Activated CD8-positive, alpha-beta memory T cell treated with anti-CD3 and anti-CD28 coated beads for 24 hours (primary cell): ENCODE measurements around the gene ZNF605.
A peak's percentile ranks its signal among the peaks of the same experiment; 100 is the strongest.
"Not testable (repeated sequence)": the region's sequence is repeated elsewhere in the genome, so short reads cannot be mapped to it uniquely, and the experiment has no call there.

ENCODE experiments used
- DNase-seq: peaks from one replicate; pipeline ENCODE4 v3.0.0-alpha.2; 2020

The ZNF605 gene

DNA sequence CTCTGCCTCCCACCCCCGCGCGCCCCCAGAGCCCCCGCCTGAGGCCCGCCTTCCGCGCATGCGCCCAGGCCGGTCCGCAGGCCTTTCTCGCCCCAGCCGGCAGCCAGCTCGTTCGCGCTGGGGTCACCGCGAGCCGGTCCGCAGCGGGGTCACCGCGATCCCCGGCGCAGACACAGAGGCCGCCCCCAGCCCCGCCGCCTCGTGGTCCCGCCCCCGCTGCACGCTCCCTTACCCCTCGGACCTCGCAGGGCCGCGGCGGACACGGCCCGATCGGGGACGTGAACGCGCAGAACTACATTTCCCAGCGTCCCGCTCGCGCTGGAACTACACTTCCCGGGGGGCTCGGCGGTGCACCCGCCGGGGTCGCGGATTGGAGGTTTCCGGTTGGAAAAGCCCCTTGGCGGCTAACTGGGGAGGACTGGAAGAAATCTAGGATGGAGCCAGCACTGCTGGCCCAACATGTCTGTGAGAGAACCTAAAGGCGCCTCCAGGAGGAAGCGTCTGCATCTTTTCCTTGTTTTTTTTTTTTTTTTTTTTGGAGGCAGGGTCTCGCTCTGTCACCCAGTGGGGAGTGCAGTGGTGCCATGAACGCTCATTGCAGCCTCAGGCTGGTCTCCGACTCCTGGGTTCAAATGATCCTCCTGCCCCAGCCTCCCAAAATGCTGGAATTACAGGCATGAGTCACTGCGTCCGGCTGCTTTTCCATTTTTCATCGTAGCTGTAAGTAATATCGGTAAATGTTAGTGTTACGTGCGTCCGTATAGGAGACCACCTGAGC, at the start of gene ZNF605:
TSS of gene ZNF605 (minus strand) at position 296 of the 778 bp plus-strand sequence. CDS start 10,671 bp downstream, outside the sequence.
- peak; percentile 95 for DNase-seq

DNA sequence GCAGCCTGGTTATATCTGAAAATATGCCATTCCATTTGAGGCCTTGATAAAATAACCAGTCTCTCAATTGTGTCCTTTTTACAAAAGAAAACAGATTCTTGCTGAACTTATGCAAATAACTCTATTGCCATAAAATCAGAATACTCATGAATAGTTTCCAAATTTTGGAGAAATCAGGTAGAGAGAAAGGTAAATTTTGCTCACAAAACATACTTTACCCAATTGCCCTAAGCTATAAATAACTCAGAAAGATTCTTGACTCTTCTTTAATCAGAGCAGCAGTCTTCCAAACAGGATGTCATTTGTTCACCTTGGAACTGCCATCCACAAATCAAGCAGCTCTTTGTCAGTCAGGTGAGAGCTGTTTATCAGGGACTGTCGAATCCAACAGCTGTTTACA, 42.6 kb upstream of the ZNF605 start:
- DNase-seq, result no peak

DNA sequence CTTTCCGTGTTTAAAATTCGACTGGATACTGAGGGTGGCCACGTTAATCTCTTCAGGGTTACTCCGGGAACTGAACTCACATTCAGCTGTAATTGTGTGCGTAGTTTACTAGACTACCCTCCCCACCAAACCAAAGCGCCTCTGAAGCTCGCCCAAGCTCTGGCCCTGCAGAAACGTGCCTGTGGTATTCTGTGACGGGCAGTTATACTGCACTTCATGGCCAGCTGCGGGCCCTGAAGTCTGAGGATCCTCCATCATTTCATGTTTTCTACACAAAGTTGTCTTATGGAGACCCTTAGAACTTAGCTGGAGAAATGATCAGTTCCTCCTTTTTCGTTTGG, 30.7 kb upstream of the ZNF605 start:
- DNase-seq, result no peak

DNA sequence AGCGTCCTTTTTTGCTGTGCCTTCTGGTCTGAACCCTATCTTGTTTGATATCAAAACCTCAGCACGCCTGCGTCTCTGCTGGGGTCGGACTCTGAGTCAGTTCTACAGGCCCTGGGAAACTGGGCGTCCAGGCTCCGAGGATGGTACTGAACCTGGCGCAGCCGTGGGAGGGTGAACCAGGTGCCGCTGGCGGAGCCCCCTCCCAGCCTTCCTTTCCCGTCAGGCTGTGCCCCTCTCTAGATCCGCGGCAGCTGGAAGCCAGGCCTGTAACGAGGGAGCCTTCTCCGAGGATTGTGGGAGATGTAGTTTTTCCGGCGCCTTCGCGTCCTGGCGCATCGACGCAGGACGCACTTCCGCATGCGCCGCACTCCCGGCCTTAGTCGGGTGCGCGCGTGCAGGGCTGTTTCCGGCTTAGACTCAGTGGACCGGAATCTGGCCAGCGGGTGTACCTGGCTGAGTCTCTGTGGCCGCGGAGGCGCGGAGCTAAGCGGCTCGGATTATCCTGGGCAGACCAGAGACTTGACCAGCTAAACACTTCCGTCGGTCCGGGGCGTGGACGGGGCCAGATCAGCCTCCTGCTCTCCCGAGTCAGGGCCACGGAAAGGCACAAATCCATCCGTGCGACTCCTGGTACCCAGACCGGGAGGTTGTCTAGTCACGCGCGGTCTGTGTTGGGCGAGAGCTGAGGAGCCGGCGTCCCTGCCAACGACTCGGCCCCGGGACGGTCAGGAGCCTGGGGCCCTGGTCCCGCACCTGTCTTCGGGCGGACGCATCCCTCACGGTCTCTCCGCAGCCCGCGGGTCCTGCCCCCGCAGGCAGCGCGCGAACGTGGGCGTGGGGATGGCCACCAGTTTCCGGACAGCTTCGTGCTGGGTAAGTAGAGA, 30.1 kb upstream of the ZNF605 start, which contains the start of gene ZNF26:
TSS of gene ZNF26 (plus strand) at position 367 of the 884 bp plus-strand sequence. CDS start at position 841, 474 bp downstream.
- DNase-seq, result peak; percentile 92

DNA sequence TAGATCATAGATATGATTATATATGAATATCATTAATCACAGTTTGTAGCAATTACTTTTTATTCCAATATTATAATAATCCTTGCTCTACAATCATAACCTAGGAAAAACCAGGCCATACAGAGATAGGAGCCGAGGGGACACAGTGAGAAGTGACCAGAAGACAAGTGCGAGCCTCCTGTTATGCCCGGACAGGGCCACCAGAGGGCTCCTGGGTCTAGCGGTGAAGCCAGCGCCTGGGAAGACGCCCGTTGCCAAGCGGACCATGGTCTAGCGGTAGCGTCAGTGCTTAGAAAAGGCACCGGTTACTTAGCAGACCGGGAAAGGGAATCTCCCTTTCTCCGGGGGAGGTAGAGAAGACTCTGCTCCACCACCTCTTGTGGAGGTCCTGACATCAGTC, 20.8 kb upstream of the ZNF605 start:
- not testable (repeated sequence) for DNase-seq

DNA sequence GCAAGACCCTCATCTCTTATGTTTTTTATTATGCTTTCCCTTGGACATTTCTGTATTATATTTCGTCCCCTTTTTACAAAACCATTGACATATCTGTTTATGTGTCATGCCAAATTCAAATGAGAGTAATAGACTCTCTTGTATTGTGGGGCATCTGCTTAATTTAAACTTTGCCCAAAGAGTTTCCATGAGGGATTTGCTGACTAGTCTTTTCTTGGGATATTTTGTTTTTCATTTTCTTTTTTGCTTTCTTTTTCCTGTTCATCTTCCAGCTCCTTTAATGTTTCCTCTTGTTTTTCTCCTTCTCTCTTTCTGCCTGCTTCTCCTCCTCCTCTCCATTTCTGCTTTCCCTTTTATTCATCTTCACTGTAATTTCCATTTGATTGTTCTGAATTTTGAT, 16.3 kb upstream of the ZNF605 start:
- no peak for DNase-seq

DNA sequence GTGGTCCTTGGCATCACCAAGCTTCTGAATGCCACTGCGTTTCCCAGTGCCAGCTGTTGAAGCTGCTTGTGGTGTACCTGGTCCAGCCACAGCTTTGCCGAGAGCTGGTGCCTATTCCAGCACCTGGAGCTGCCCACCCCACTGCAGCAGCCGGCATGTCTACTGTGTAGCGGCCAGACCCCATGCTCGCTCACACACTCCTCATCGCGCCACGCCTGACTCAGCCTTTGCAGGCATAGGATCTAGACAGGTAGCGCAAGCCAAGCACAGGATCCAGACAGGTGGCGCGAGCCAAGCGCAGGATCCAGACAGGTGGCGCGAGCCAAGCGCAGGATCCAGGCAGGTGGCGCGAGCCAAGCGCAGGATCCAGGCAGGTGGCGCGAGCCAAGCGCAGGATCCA, 11.6 kb upstream of the ZNF605 start:
- no peak for DNase-seq

DNA sequence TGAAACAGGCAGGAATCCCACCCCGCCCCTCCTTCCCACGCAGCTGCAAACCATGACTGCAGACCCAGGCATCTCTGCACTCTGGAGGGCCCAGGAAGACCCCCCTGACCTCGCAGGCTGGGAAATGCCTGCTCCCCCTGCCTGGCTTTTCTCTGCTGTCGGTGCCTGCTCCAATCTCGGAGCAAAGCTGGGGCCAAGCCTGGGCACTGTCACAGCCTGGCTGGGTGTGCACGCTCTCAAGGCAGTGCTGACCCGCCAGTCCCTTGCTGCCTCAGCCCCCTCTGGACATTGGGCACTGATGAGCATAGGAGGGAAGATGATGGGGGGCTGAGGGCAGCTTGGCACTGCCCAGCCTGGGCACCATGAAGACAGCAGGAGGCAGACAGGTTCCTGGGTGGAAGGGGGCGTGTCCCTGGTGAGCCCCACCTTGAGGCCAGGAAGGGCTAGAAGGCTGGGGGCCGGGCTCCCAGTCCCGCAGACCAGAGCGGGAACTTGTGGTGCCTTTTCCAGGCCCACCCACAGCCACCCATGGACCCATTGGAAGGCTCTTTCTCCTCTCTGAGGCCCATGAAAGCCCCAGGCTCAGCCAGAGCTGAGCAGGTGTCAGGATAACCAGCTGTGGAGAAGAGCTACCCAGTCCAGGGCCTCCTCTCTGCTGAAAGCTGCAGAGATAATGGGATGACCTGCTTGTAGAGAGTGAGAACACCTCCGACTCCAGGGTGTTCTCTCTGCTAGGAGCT, 10.7 kb upstream of the ZNF605 start:
- no peak for DNase-seq

DNA sequence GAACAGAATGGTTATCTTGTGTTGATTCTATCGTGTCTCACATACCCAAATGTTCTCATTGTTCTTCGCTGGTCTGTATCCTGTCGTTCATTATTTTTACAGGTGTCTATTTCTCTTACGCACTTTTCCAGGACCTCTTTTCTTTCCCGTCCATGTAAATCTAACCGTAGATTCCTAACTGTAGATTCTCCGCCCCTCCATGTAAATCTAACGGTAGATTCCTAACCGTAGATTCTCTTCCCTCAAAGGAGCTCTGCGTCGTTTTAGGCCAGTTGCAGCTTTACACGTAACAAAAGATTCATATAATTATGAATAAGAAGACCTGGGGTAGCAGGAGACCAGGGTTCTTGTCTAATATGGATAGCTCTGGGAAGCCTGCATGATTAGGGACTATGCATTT, 9.7 kb upstream of the ZNF605 start:
- DNase-seq, result no peak

DNA sequence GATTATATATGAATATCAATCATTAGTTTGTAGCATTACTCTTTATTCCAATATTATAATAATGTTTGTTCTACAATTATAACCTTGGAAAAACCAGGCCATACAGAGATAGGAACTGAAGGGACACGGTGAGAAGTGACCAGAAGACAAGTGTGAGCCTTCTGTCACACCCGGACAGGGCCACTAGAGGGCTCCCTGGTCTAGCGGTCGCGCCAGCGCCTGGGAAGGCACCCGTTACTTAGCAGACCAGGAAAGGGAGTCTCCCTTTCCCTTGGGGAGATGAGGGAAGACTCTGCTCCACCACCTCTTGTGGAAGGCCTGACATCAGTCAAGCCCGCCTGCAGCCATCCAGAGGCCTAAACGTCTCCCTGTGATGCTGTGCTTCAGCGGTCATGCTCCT, 7.8 kb upstream of the ZNF605 start:
- not testable (repeated sequence) for DNase-seq

DNA sequence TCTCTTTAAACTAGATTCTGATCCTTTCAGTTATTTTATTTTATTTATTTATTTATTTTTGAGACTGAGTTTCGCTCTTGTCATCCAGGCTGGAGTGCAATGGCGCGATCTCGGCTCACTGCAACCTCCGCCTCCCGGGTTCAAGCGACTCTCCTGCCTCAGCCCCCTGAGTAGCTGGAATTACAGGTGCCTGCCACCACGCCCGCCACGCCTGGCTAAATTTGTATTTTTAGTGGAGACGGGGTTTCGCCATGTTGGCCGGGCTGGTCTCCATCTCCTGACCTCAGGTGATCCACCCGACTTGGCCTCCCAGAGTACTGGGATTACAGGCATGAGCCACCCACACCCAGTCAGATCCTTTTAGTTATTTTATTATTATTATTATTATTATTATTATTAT, 5.7 kb upstream of the ZNF605 start:
- DNase-seq, result not testable (repeated sequence)

DNA sequence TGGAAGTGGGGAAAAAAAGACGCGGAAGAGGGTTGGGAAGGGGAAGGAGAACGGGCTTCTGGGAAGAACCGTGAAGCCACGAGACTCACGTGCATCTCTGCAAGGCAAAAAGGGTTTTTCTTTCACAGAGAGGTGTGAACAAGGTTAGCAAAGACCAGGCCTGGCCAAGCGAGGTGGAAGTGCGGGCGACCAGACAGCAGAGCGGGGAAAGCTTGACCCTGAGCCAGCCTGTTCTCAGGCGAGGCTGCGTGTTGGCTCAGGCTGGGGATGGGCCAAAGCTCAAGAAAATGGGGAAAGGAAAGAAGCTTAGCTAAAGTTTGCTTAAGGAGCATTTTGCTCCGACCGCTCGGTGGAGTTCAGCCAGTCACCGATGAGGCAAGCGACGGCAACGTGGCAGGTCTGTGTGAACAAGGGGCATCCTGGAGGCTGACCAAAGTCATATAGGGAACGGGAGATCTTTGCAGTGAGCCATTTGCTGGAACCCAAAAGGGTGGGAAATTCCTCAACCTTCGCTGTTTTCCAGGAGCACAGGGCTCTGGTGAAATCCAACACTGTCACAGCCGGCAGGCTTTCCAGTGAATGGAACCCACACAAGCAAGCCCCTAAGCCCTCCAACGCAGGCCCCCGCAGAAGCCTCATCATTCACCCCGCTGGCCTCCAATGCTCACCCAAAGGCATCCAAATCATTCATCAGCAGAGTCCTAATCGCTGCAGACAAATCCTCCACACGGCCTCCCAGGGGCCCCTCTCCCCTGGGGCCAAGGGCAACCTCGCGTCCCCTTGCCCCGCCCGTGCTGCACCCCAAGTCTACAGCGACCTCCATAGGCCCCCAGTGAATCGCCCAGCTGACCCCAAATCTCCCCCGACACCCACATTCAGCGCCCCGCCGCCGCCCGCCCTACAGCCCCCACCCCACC, 754 bp downstream of the ZNF605 start:
- peak; percentile 65 for DNase-seq

DNA sequence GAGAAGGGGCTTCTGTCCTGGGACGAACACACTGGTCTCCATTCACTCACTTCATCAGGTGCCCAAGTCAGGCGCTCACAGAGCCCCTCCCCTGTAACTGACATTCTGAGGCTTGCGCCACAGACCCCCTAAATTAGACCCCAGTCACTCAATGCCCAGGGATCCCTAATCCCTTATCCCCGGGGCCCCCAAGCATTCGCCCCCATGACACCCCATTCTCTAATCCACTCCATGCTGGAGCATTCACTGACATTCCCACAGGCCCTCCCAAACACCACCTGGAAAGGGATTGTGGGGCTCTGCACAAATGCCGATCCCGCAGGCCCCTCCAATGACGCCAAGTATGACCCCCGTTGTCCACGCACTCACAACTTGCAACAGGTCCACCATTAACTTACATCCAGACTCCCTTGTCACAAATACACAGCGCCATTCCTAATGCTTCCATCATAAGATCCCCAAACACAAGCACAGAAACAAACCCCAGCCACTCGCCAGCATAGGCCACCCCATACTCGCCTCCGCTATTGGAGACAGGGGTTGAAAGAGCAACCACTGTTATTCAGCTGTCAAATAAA, 1.5 kb downstream of the ZNF605 start:
- no peak for DNase-seq

DNA sequence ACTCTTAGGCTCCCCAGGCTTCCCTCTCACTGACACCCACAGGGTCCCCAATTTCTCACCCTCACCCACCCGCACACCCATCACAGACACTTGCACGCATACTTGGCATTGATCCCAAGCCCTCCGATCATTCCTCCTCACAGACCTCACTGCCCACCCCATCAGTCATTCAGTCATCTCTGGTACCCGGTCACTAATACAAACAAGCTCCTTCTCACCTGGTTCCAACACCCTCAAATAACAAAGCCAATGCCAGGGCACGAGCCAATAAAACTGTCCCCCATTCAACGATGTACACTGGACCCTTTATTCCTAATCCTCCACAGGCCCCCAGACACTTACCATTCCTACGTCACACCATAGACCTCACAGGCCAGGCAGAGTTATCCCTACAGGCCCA, 2.3 kb downstream of the ZNF605 start:
- DNase-seq, result no peak

DNA sequence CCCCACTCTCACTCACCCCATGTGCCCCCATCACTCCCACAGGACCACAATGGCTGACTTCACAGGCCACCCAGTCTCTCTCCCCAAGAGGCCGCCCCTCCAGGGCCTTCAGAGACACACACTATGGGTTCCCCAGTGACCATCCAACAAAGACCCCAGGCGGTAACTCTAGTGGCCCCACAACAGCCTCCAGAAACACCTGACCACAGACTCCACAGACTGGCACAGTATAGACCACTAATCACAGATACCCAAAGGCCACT, 3.0 kb downstream of the ZNF605 start:
- DNase-seq, result no peak

DNA sequence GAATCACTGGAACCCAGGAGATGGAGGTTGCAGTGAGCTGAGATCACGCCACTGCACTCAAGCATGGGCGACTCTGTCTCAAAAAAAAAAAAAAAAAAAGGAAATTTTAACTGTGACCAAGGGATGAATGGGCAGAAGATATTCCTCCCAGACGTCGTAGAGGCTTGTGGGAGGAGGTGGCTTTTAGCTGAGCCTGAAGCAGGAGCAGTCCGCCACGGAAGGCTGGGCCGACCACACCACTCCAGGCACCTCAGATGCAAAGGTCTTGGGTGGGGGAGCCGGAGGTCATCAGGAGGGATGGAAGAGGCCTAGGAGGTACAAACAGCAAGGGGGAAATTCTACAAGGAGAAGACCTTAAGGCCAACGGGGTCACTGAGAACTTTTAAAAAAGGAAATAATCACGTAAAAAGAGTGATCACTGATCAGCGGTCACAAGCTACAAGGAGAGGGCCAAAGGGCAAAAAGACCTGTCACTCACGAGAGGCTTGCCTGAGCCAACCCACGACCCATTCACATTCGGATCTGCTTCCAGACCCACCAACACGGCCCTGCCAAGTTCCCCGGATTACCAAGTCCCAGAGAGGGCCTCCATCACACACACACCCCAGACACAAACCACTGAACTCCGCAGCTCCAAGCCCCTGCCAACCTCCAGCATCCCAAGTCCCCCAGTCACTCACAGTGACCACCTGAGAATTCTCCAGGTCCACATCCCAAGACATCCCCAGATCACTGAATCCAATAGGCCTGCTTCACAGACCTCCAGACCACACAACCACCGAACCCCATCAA, 3.5 kb downstream of the ZNF605 start:
- no peak for DNase-seq

DNA sequence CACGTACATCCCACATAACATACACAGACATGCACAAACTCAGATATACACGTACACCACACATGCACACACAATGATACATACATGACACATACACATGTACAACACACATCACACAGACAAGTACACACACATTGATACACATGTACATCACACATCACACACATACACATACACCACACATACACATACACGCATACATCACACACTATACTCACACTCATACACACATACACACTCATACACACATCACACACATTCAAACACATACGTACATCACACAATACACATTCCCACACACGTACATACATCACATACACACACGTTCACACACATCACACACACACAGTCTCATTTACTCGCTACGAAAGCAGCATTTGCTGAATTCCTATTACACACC, 4.5 kb downstream of the ZNF605 start:
- no peak for DNase-seq

DNA sequence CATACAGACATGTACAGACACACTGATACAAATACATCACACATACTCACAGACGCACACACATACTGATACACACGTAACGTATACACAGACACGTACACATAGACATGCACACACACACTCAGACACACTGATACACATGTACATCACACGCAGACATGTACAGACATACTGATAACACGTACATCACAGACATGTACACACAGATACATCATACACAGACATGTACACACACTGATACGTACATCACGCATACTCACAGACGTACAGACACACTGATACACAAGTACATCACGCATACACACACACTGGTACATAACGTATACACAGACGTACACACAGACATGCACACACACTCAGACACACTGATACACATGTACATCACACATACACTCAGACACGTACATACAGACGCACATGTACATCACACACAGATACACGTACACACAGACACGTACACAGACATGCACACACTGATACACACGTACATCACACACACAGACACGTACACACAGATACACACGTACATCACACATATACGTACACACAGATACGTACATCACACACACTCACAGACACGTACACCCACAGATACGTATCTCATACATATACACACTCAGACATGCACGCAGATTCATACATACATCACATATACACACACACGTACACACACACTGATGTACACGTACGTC, 5.1 kb downstream of the ZNF605 start:
- no peak for DNase-seq

DNA sequence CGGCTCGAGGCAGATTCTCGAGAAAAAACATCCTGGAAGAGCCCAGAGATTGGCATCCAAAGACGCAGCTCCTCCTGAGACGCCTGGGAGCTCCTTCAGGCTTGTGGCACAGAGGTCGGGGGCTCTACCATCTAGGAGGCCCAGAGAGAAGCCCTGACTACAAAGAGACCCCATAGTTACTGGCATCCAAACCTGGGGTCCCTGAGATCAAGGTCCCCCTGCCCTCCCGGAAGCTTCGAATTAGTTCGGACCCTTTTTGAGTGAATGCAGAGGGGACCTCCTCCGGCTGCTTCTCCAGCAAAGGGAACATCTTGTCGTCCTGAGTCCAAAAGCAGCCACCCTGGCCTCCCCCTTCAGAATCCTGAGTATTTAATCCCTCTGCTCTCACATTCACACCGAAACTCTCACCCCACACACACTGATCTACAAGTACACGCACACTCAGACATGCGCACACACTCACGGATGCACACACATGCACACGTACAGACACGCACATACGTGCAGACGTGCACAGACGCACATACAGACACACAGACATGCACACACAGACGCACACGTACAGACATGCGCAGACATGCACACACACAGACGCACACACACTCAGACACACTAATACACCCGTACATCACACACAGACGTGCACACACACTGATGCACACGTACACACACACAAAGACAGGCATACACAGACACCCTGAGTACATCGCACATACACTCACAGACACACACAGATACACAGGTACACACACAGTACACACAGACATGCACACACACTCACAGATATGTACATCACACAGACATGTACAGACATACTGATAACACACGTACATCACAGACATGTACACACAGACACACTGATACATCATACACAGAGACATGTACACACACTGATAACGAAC, 5.9 kb downstream of the ZNF605 start:
- DNase-seq, result no peak
